Left renal pelvis (tissue), 4 donors: ENCODE measurements around the gene GPC6. TPM values are rescaled to one million over a fixed set of nuclear protein-coding genes. Genes with fewer than 3 reads are reported as not detected.
"Not testable (repeated sequence)": the region's sequence is repeated elsewhere in the genome, so short reads cannot be mapped to it uniquely, and the experiment has no call there.

ENCODE experiments used
- DNase-seq, 4 donors: peaks; one replicate each; pipeline ENCODE4 v3.0.0-alpha.2; 2013; ENCODE audit warnings: low read depth in 4 of 4, low spot score in 3 of 4
- polyA plus RNA-seq, 4 donors: library from polyadenylated mRNA; unstranded; fragments of 120-200 nt; gene quantifications; one replicate each; pipeline ENCODE4 v1.2.1, GENCODE V29; 2013; ENCODE audit not compliant: insufficient read length in 4 of 4

GPC6 gene
- polyA plus RNA-seq, 4 donors: 49.8 to 74.4 (median 65.2) TPM

DNA sequence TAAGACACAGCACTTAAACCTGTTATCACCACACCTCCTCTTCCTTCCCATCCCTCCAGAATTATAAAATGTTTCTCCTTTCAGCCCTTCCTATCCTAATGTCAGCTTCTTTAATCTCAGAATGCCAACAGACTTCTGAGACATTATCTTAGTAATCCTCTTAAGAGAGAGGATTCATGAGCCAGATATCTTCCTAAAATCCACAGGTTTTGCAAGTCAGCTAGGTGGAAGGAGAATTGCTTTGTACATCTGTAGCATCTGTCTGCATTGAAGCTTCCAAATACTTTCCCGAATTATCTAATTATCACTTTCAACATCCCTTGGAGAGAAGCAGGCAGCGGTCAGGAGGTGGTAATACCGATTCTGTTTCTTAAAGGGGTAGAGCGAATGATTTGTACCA is 1073.8 kb downstream of the GPC6 start:
- no peak for DNase-seq

GRCh38 chr13:94301487-94301886 is 1074.9 kb downstream of the GPC6 start:
- DNase-seq: no peak

DNA sequence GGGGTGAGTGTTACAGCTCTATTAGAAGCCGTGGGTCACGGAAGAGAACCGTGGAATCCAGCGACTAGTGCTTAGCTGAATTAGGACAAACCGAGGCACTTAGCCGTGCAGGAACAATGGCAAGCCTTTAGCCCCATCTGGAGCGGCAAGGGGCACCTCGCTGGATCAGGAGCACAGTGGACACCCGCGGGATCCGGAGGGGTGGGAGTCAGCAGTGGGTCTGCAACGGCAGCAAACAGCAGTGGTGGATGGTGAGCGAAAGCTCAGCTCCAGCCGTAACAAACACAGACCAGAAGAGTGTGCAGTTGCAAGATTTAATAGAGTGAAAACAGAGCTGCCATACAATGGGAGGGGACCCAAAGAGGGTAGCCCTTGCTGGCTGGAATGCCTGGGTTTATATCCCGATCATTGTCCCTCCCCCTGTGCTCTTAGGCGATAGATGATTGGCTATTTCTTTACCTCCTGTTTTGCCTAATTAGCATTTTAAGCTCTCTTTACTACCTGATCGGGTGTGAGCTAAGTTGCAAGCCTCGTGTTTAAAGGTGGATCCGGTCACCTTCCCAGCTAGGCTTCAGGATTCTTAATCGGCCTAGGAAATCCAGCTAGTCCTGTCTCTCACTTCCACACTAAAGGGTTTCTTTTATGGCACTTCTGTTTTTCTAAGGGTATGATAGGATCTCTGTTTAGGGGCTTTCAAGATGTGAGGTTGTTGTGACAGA is 1076.4 kb downstream of the GPC6 start:
- DNase-seq: not testable (repeated sequence)

DNA sequence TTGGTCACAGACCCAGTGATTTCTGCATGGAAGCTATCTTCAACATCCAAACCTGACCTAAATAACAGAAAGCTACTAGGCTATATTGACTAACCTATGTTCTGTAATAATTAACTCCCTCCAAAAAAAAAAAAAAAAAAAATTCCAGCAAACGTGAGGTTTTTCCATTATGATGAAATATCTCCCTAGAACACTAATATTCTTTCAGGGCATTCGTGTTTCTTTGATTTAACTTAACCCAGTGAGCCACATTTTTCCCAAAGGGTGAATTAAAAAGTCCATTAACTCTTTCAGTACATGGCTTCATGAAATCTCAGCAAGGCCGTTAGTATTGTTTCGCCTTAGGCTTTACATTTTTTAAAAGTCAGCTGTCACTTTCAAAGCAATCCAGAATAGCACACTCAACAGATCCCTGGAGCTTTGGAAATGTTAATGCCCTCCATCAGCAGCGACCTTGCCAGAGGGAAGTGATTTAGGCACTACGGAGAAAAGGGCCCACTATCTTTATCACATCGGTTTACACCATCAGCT is 1077.1 kb downstream of the GPC6 start:
- no peak for DNase-seq

GRCh38 chr13:94305033-94305432 is 1078.4 kb downstream of the GPC6 start:
- no peak for DNase-seq

DNA sequence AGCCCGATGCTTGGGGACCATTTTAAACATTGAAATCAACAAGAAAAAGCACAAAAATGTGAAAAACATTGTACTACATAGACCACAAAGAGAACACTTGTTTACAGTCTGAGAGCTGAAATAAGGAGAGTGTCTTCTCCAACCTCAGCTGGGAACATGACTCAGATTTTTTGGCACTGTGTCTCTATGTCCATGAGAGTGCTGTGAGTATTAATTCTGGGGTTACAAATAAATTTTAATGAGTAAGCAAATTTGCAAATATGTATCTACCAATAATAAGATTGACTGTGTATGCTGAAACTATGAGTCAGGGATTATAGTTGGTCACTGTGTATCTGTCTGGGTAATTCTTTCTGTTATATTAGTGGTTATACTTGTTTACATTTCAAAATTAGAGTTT is 1078.9 kb downstream of the GPC6 start:
- DNase-seq: no peak

DNA sequence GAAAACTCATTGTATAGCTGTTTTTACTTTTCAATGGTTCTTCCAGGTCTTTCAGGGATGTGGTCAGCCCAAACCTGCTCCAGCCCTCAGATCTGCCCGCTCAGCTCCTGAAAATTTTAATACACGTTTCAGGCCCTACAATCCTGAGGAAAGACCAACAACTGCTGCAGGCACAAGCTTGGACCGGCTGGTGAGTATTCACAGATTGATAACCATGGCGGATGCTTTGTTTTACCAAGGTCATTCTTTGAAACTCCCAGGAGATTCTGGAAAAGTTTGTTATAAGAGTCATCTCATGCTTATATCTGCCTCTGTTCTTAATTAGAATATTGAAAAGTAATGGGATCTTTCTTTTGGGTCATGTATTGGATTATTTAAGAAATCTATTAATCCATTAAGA is 1079.3 kb downstream of the GPC6 start:
- DNase-seq: no peak

- no peak for DNase-seq
These were observed 1082.2 kb downstream of the GPC6 start for GRCh38 chr13:94308832-94309231.

DNA sequence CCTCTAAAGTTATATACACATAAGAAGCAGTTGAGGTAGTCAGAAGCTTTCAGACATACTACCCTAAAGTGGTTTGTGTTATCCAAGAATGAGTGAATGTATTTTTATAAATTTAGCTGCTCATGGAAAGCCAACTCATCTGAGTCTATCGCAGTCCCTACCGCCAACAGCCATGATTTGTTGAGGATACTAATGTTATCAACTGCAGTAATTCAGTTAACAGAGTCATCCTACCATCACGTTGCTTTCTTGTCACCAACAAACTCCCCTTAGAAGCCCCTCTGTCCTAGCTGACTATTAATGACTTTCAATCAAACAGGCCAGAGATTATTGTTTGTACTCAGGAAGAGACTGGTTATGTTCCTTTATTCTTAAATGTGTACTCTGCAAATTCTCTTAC is 1083.0 kb downstream of the GPC6 start:
- no peak for DNase-seq

DNA sequence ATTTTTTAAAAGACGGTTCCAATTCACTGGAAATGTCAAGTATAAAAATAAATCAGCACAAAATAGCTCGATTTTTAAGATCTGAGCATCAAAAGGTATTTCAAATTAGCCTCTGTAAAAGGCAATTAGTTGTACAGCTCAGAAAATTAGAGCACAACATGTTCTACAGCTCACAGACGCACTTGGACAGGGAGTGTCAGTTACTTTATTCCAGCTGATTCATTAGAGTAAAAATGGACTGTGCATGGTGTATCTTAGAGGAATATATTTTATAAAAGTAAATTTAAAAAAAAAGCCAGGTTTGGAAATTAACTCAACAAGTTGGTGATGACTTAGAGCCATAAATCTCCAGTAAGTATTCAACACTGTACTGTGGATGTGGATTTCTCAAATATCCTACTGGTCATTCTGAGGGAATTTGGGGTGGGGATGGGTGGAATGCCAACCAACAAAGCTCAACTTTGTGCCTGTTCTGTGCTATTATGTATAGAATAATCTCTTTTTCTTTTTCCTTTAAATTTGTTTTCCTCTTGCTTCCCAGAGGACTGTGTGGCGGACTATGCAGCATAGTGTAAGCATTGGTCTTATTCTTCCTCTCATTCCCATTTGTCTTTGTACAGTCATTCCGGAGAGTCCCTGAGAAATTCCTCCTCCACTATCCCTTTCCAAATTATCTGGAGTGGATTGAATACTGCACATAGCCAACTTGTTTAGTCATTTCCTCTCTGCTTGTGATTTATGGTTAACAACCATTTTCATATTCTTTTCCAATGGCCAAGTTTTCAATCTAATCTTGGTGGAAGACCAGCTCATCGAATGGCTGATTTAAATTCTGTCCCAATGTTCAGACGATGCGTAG is 1083.6 kb downstream of the GPC6 start:
- DNase-seq: no peak

DNA sequence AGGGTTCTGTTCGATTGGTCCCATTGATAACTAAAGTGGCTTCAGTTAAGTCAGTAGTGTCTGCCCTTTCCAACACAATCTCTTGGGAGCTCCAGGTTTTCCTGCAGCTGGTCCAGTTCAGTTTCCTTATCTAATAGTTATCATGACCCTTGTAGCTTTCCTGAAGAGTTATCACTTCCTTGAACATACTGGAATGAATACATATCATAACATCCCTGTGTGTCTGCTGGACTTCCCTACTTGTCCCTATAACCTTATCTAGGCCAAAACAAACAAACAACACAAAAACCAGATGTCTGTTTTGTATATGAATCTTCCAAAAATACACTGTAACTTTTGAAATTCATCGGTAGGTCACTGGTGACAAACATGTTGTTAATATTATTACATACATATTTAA is 1085.3 kb downstream of the GPC6 start:
- no peak for DNase-seq

GRCh38 chr13:94312511-94313216 is 1086.1 kb downstream of the GPC6 start:
- DNase-seq: no peak

- no peak for DNase-seq
These were observed 1086.8 kb downstream of the GPC6 start for GRCh38 chr13:94313321-94313910.

GRCh38 chr13:94313926-94314325 is 1087.3 kb downstream of the GPC6 start:
- DNase-seq: no peak

- no peak for DNase-seq
These were observed 1088.6 kb downstream of the GPC6 start for GRCh38 chr13:94315188-94315587.

DNA sequence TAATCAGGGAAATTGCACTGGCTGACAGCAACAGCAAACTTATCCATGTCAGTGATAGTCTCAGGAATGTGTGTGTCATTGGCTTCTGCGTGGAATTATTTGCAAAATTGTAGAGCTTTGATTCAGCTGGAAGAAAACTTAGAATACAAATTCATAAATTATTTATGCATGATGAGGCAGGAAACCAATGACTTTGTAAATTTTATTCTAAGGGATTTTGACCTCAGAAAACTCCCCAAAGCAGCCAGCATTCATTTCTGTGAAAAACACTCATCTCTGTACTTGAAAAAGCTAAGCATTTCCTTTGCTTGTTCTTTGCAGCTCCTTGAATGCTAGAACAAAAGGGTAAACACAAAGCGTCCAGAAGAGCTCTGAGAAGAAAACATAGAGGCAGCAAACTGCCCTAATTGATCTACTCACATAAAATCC is 1090.5 kb downstream of the GPC6 start:
- DNase-seq: no peak

- no peak for DNase-seq
These were observed 1091.8 kb downstream of the GPC6 start for GRCh38 chr13:94318418-94318817.

- no peak for DNase-seq
These were observed 1092.9 kb downstream of the GPC6 start for GRCh38 chr13:94319501-94319900.

GRCh38 chr13:94322925-94323763 is 1096.5 kb downstream of the GPC6 start:
- DNase-seq: no peak
